Common myeloid progenitor, CD34-positive (primary cell): Measurements from ENCODE around the gene GCA.
A peak's percentile ranks its signal among the peaks of the same experiment; 100 is the strongest.

Experiments used
- CTCF ChIA-PET: fragments of 350-600 bp; sonication (Branson Sonifier 250); formaldehyde crosslinking; loops from one replicate; lab custom pipeline; 2021; ENCODE audit warnings: antibody characterized with exemption; lab: Charles Lee
- POLR2A ChIA-PET: fragments of 350-600 bp; sonication (Branson Sonifier 250); formaldehyde crosslinking; loops from one replicate; lab custom pipeline; 2021; ENCODE audit warnings: antibody characterized with exemption; lab: Charles Lee
- DNase-seq, 3 donors: peaks; one replicate each; pipeline versions ENCODE4 v3.0.0 to v3.0.0-alpha.2; 2013
- H3K27ac ChIP-seq, 2 experiments: 1 replicate in 1 of 2; 2 replicates in 1 of 2; pipeline ENCODE4 v1.7.0; 2013; ENCODE audit warnings: inconsistent platforms in 2 of 2, low read length in 2 of 2, mild to moderate bottlenecking in 2 of 2, low read depth in 1 of 2, moderate library complexity in 1 of 2; ENCODE audit not compliant: severe bottlenecking in 2 of 2, insufficient read depth in 1 of 2, poor library complexity in 1 of 2
- H3K27me3 ChIP-seq, 5 experiments: replicated peaks in 2 of 5; 1 replicate in 3 of 5; 2 replicates in 2 of 5; pipeline versions ENCODE4 v1.6.1 to v1.7.0; 2013; ENCODE audit warnings: low read length in 4 of 5, mild to moderate bottlenecking in 2 of 5, moderate library complexity in 2 of 5, inconsistent platforms in 1 of 5; ENCODE audit not compliant: insufficient read depth in 5 of 5, control insufficient read depth in 4 of 5
- H3K36me3 ChIP-seq, 4 experiments: 1 replicate in 2 of 4; 2 replicates in 2 of 4; pipeline versions ENCODE4 v1.6.1 to v1.7.0; 2013; ENCODE audit warnings: low read length in 3 of 4, control low read depth in 1 of 4, mild to moderate bottlenecking in 1 of 4; ENCODE audit not compliant: control insufficient read depth in 4 of 4, insufficient read depth in 4 of 4
- H3K4me1 ChIP-seq, 4 experiments: 1 replicate in 3 of 4; 2 replicates in 1 of 4; pipeline versions ENCODE4 v1.6.1 to v1.7.1; 2013; ENCODE audit warnings: low read length in 3 of 4, mild to moderate bottlenecking in 3 of 4, control low read depth in 1 of 4, inconsistent platforms in 1 of 4, moderate library complexity in 1 of 4; ENCODE audit not compliant: control insufficient read depth in 4 of 4, insufficient read depth in 4 of 4; ENCODE audit errors: control extremely low read depth in 1 of 4
- H3K4me3 ChIP-seq, 7 experiments: 1 replicate in 4 of 7; 2 replicates in 3 of 7; pipeline versions ENCODE4 v1.5.1 to v1.7.0; 2013; ENCODE audit warnings: mild to moderate bottlenecking in 7 of 7, low read length in 6 of 7, moderate library complexity in 6 of 7, inconsistent platforms in 2 of 7, low read depth in 2 of 7, control low read depth in 1 of 7; ENCODE audit not compliant: insufficient read depth in 4 of 7, control insufficient read depth in 1 of 7; ENCODE audit errors: extremely low read depth in 1 of 7
- H3K9me3 ChIP-seq, 5 experiments: 1 replicate in 4 of 5; 2 replicates in 1 of 5; pipeline versions ENCODE4 v1.6.1 to v1.7.1; 2013; ENCODE audit warnings: low read length in 4 of 5, mild to moderate bottlenecking in 2 of 5, inconsistent platforms in 1 of 5, low read depth in 1 of 5, moderate library complexity in 1 of 5; ENCODE audit not compliant: control insufficient read depth in 4 of 5, insufficient read depth in 2 of 5; ENCODE audit errors: control extremely low read depth in 1 of 5
- WGBS: methylation state at CpG from one replicate; pipeline ENCODE4 v1.1.5; 2013; ENCODE audit not compliant: insufficient coverage; 5-methylcytosine and 5-hydroxymethylcytosine counted together

The GCA gene

GRCh38 chr2:162327806-162328205 lies 16.1 kb upstream of the GCA start:
- no peaks in the 10 kb centered on the region for H3K27me3 ChIP-seq
- WGBS = 95% methylated on average over 11 of the region's 15 CpGs
- DNase-seq = no peak
- peaks cover 0 to 2% (median 1%) of the 10 kb centered on the region in 4 experiments for H3K4me1 ChIP-seq
- ChIA-PET CTCF (interaction anchor here (1.8 kb wide), 1 partner anchor 9 kb away, joined by 6 read pairs; the partner anchor contains the start of gene IFIH1), POLR2A (interaction anchor here (0.7 to 1.6 kb wide), 2 partner anchors 10 to 49 kb away, joined by 3 to 9 read pairs; partner anchors contain the start of gene IFIH1)
- H3K27ac ChIP-seq = no peak overlapping the region
- H3K4me3 ChIP-seq = no peak overlapping the region
- H3K36me3 ChIP-seq = no peaks in the 10 kb centered on the region
- no peaks in the 10 kb centered on the region for H3K9me3 ChIP-seq

GRCh38 chr2:162328424-162329157 lies 15.3 kb upstream of the GCA start:
- Histone ChIP-seq H3K4me3 (peak overlapping the region in 3 of 7 experiments; percentile 14 to 69 (median 51)), H3K9me3 (no peaks in the 10 kb centered on the region), H3K4me1 (peaks cover 0 to 2% (median 1%) of the 10 kb centered on the region in 4 experiments), H3K27ac (no peak overlapping the region), H3K36me3 (no peaks in the 10 kb centered on the region), H3K27me3 (no peaks in the 10 kb centered on the region)
- 86% methylated on average over 11 of the region's 12 CpGs for WGBS
- ChIA-PET CTCF (interaction anchor here (0.6 to 1.8 kb wide), 5 partner anchors 10 to 45 kb away, joined by 3 to 6 read pairs (median 4); partner anchors contain the start of gene IFIH1), POLR2A (interaction anchor here (1.6 kb wide), 1 partner anchor 10 kb away, joined by 9 read pairs; the partner anchor contains the start of gene IFIH1)
- DNase-seq = peak in 2 of 3 donors; percentile 29 to 45

- POLR2A ChIA-PET = interaction anchor here (1.9 kb wide), 1 partner anchor 12 kb away, joined by 7 read pairs; the partner anchor contains the start of gene IFIH1
- no peak for DNase-seq
- no peaks in the 10 kb centered on the region for H3K36me3 ChIP-seq
These were observed 13.1 kb upstream of the GCA start for GRCh38 chr2:162330881-162331280.

GRCh38 chr2:162333968-162334367 lies 10.0 kb upstream of the GCA start:
- peak; percentile 31 to 42 (median 39) for DNase-seq
- H3K9me3 ChIP-seq = no peaks in the 10 kb centered on the region
- POLR2A ChIA-PET = interaction anchor here (0.6 to 1.0 kb wide), 2 partner anchors 16 to 19 kb away, joined by 3 read pairs; partner anchors contain the start of gene IFIH1
- no peak overlapping the region for H3K4me3 ChIP-seq
- CTCF ChIA-PET = interaction anchor here (0.6 to 5.4 kb wide), 19 partner anchors 8 to 154 kb away, joined by 3 to 34 read pairs (median 6); partner anchors contain the start of genes GCA and IFIH1
- H3K36me3 ChIP-seq = no peaks in the 10 kb centered on the region
- H3K4me1 ChIP-seq = peaks cover 0 to 2% (median 0%) of the 10 kb centered on the region in 4 experiments
- H3K27me3 ChIP-seq = no peaks in the 10 kb centered on the region
- H3K27ac ChIP-seq = no peak overlapping the region
- WGBS = 0% methylated on average over 1 of the region's 3 CpGs

More at GRCh38 chr2:162330881-162331280, 13.1 kb upstream of the GCA start:
- H3K27me3 ChIP-seq = no peaks in the 10 kb centered on the region
- no peak overlapping the region for H3K4me3 ChIP-seq
- WGBS = no CpG with 5 or more reads among the region's 1 CpG
- no peak overlapping the region for H3K27ac ChIP-seq
- CTCF ChIA-PET = interaction anchor here (1.1 to 5.4 kb wide), 2 partner anchors 22 to 33 kb away, joined by 3 to 26 read pairs; no protein-coding TSS in a partner anchor
- H3K4me1 ChIP-seq = peaks cover 0 to 4% (median 1%) of the 10 kb centered on the region in 4 experiments
- H3K9me3 ChIP-seq = no peaks in the 10 kb centered on the region

GRCh38 chr2:162337868-162338267 lies 6.1 kb upstream of the GCA start:
- DNase-seq = no peak
- Histone ChIP-seq H3K27me3 (no peaks in the 10 kb centered on the region), H3K9me3 (no peaks in the 10 kb centered on the region), H3K27ac (no peak overlapping the region), H3K36me3 (no peaks in the 10 kb centered on the region), H3K4me3 (no peak overlapping the region), H3K4me1 (peaks cover 0 to 2% (median under 1%) of the 10 kb centered on the region in 4 experiments)
- ChIA-PET POLR2A (no interaction called here), CTCF (interaction anchor here (0.9 to 1.3 kb wide), 2 partner anchors 12 to 14 kb away, joined by 3 read pairs; no protein-coding TSS in a partner anchor)
- no CpG with 5 or more reads among the region's 2 CpGs for WGBS

- CTCF ChIA-PET = interaction anchor here (0.7 to 2.7 kb wide), 3 partner anchors 23 to 120 kb away, joined by 3 to 6 read pairs (median 3); partner anchors contain the start of gene IFIH1
- H3K36me3 ChIP-seq = no peaks in the 10 kb centered on the region
- POLR2A ChIA-PET = no interaction called here
- no peaks in the 10 kb centered on the region for H3K9me3 ChIP-seq
- no peaks in the 10 kb centered on the region for H3K27me3 ChIP-seq
- peaks cover 2 to 10% (median 9%) of the 10 kb centered on the region in 4 experiments for H3K4me1 ChIP-seq
- H3K27ac ChIP-seq = no peak overlapping the region
- no peak for DNase-seq
- no peak overlapping the region for H3K4me3 ChIP-seq
These were observed 3.1 kb upstream of the GCA start for GRCh38 chr2:162340822-162341221.
